HG03457 (cell line): ENCODE measurements around the gene SIVA1.

Experiments used
- ATAC-seq: cut with Tn5 transposase; IDR thresholded peaks from one replicate; pipeline ENCODE4 v1.9.1; 2021; ENCODE audit warnings: moderate number of reproducible peaks; ENCODE audit not compliant: unreplicated experiment

SIVA1 gene

DNA sequence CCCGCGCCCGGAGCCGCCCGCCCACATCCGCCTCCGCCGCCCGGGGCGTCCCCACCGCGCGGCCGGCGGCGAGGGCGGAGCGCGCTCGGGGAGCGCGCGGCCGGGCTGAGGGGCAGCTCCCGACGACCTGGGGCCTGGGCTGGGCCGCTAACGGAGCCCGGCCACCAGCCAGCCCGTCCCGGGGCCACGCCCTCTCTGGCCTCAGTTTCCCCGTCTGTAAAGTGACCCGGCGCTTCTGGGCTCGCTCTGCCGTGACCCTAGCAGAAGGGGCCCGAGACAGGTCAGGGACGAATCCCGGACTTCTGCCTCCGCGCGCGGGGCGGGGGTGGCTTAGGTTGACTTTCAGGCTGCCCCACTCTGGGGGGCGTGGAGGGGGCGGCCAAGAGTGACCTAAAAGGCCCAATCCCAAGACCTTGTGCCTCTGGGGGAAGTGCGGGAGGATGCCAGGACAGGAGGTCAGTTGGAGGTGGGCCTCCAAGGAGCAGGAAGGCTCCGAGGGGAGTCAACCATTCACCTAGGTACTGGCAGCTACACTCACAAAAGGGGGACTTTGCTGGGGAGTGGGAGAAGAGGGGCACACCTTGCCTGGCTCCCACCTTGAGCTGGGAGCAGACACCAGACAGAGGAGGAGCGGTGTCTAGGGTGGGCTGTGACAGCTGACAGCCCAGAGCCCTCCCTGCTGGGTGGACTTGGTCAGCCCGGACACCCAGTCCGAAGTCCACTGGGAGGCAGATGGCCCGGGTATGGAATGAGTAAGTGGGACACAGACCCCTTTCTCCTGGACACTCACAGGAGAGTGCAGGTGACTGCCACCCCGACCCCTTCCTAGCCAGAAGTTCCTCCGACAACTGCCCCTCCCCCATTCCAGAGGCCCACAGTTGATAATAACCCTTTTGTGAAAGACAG lies 43.1 kb downstream of the SIVA1 start:
- ATAC-seq: no peak

DNA sequence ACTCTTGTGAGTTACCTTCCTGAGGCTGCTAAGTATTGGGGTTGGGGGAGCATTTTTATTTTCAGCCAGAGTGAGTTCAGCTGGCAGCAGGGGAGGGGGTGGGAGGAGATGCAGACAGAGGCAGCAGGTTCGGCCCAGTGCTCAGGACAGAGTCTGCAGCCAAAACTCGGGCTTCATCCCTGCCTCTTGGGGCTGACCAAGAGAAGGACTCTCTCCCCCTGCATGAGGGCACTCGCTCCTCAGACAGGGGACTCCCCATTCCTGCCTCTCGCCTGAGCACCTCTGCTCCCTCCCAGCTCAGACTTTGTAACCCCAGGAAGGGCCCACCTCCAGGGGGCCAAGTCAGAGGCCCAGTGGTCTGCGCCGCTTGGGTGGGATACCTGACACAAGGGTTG lies 43.7 kb downstream of the SIVA1 start:
- no peak for ATAC-seq

DNA sequence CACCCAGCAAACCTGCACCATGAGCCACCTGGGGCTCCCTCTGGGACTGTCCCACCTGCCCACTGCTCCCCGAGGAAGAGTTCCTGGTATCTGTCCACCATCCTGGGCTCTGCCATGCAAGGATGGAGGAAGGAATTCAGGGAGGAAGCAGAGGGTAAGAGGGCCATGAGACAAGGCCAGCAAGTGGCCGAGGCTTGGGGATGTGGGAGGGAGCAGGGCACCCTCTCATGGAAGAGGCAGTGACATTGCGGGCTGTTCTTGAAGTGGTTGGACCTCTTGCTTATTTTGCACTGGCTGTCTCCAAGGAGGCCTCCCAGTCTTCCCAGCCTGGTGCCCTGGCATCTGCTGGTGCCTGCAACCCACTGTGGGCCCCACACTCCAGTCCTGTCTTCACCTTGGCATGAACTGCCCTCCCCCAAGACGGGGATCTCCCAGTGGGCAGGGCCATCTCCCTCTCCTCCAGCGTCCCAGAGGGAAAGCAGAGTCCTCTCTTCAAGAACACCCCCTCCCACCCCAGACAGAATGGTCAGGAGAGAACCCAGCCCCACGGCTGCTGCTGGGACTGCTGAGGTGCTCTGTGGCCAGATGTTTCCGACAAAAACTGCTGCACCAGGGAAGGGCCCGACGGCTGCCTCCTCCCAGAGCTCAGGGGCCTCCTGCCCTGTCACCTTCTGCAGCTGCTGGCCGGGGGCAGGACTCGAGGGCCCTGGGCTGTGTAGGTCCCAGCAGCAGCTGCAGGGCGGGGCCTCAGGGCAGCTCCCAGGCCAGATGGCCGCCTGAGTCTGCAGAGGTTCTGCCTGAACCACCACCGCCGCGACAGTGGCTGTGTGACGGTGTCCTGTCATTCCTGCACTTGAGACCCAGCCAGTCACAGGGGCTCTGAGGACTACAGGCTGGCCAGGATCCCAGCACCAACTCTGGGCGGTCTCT lies 44.4 kb downstream of the SIVA1 start:
- no peak for ATAC-seq

DNA sequence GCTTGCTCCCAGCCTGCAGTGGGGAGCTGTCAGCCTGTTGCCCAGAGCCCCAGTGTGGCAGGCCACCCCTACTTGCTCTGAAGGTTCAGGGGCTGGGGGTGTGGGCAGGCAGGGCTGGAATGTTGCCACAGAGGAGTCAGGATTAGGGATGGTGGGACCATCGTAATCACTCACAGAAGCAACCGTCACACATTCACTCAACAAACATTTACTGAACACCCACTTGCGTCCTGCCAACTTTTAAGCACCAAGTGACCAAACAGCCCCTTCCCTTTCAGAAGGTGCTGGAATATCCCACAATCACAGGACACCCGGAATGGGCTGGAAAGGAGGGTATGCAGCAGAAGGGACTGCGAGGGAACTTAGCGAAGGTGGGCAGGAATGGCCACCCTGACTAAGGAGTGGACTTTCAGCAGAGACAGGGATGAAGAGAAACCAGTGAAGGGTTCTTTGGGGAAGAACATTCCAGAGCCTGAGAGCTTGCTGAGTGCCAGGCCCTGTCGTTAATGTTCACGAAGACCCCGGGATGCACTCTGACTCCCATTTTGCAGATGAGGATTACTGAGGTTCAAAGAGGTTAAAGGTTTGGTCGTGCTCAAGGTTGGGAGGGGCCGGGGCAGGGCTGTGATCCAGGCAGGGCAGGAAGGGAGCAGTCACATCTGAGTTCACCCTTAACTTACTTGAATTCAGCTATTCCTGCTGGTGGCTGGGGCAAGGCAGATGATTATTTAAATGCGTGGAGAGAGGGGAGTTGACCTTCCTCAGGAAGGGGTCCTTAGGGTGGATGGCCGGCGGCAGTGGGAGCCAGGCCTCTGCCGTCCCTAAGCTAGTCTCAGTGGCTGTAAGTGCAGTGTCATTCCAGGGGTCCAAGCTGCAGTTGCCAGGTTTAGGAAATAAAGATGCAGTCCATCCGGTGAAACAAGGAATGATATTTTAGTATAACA lies 45.6 kb downstream of the SIVA1 start:
- ATAC-seq: no peak

DNA sequence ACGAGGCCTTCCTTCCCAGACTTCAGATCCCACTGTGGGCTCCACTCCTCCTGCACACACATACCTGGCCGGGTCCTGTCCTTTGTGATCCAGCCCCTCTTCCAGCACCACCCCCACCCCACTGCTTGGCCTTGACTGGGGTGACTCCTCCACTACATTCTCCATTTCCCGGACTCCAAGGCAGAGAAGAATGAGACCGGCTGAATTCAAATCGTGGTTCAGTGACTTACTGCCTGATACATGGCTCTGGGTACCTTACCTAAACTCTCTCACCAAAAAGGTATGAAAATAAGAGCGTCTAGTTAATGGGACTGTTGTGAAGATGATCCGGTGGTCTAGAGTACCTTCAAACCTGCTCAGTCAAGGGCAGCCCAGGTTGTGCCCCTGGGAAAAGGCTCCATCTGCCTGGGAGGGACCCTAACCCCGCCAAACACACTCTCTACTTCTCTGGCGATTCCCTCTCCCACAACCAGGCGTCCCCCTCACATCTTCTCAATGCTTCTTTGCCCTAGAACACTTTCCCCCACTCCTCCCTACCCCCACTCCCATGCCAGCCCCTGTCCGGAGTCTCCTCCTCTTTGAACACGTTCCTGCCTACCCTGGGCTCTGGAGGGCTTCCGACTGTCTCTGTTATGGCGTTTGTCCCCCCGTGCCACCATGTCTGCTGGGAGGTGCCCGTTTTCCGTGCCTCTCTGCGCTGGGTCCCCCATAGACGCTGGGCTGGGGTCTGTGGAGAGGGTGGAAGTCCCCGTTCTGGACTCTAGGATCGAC lies 46.5 kb downstream of the SIVA1 start:
- no peak for ATAC-seq

DNA sequence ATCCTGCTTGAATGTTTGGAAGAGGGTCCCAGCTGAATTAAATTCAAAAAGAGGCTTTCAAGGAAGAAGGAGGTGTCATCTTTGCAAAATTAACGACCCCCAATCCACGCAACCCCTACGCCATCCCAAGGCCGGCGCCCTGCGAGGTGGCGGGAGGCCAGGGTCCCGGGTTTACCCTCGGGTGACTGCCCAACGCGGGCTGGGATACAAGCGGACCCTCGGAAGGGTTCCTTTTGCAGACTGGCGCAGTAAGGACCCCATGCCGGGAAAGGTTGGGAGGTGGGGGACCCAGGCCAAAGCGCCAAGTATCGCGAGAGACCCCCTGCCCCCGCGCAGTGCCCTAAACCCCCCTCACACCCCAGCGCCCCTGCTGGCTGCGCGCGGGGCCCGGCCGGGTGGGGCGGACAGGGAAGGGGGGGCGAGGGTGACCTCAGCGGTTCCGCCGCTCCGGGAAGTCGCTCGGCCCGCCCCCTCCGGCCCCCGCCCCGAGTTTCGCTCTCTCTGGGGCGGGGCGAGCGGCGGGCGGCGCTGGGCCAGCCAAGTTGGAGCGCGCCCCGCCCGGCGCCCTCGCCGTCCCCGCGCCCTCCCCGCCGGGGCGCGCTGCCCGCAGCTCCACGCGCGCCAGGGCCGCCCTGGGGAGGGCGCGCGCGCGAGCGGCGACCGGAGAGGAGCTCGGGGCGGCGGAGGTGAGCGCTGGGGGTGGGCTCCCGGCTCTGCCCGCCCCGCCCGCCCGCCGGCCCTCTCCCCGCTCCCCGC lies 47.2 kb downstream of the SIVA1 start:
- no peak for ATAC-seq

DNA sequence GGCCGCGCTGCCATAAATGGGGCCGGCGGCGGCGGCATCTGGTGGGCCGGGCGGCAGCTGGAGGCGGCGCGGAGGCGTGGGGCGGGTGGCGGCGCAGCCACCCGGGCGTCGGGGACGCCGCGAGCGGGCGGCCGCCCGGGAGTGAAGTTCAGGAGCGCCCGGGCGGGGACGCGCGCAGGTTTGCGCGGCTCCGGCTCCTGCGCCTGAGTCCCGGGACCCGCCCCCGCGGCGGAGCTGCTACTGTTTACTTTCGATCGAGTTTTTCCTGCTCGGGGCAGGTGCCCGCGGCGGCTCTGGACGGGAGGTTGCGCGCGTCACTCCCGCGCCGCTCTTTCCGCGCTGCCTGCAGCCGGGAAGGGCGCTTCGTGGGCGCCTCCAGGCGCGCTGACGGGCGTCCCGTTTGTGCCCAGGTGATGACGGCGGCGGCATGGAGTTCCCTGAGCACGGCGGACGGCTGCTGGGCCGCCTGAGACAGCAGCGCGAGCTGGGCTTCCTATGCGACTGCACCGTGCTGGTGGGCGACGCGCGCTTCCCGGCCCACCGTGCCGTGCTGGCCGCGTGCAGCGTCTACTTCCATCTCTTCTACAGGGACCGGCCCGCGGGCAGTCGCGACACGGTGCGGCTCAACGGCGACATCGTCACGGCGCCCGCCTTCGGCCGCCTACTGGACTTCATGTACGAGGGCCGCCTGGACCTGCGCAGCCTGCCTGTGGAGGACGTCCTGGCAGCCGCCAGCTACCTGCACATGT lies 48.0 kb downstream of the SIVA1 start, which contains the start of gene ZBTB42:
TSS of gene ZBTB42 (plus strand) at position 331 of the 749 bp plus-strand sequence. CDS start at position 428, 97 bp downstream.
- no peak for ATAC-seq

DNA sequence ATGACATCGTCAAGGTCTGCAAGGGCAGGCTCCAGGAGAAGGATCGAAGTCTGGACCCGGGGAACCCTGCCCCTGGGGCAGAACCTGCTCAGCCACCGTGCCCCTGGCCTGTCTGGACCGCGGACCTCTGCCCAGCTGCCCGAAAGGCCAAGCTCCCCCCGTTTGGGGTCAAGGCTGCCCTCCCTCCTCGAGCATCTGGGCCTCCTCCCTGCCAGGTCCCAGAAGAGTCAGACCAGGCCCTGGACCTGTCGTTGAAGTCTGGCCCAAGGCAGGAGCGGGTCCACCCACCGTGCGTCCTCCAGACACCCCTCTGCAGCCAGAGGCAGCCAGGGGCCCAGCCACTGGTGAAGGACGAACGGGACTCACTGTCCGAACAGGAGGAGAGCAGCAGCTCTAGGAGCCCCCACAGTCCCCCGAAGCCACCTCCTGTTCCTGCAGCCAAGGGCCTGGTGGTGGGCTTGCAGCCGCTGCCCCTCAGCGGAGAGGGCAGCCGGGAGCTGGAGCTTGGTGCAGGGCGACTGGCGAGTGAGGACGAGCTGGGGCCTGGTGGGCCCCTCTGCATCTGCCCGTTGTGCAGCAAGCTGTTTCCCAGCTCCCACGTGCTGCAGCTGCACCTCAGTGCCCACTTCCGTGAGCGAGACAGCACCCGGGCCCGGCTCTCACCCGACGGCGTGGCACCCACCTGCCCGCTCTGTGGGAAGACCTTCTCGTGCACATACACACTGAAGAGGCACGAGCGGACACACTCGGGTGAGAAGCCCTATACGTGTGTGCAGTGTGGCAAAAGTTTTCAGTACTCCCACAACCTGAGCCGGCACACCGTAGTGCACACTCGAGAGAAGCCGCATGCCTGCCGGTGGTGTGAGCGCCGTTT lies 48.8 kb downstream of the SIVA1 start:
- ATAC-seq: no peak

DNA sequence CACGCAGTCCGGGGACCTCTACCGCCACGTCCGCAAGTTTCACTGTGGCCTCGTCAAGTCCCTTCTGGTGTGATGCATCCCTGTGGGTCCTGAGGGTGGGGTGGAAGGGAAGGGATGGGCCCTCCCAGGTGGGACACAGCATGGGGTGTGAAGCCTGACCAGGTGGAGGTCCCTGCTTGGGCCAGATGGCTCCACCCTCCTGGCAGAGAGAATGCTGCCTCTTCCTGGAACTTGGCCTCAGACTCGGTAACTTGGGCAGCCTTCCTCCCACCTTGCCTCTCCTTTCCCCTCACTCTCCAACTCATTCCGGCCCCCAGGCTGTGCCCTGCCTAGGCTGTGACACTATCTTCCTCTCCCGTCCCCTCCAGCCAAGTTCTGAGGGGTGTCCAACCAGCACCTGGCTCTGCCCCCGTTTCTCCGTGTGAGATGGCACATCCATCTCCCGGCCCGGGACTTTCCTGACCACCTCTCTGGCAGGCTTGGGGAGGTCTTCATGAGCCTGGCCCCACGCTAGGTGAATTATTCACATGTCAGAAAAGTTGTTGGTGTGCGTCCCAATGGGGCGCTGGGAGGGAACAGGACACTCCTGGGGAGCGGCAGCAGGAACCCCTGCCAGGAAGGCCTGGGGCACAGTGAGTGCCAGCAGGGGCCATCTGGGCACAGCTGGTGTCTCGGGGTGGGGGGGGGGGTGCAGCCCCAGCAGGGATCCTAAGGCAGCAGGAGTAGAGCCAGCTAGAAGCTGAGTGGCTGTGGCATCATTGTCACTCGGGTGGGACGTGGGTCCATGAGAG lies 49.6 kb downstream of the SIVA1 start:
- no peak for ATAC-seq

DNA sequence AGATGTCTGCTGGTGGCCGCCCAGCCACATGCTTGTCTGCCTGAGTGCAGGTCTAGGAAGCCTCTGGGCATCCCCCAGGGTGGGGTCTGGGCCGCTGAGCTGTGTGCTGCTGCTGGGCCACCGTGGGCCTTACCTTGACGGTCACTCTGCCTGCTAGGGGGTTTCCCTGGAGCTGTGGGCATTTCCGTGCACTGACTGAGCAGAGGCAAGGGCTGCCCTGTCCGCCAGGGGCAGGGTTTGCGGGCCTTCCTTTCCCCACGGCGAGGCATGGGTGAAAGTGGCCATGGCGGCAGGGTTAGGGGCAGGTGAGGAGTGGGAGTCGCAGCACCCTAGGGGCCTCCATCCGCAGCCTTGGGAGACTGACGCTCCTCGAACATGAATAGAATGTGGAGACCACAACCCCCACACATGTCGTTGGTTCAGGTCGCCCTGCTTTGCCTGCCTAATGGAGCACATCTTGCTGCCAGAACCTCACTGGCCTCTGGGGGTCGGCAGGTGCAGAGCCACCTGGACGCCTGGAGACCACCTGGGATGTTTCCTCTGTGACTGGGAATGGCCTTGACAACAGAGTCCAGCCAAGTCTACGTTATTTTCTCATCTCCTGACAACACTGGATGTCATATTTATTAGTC lies 50.4 kb downstream of the SIVA1 start:
- ATAC-seq: no peak

DNA sequence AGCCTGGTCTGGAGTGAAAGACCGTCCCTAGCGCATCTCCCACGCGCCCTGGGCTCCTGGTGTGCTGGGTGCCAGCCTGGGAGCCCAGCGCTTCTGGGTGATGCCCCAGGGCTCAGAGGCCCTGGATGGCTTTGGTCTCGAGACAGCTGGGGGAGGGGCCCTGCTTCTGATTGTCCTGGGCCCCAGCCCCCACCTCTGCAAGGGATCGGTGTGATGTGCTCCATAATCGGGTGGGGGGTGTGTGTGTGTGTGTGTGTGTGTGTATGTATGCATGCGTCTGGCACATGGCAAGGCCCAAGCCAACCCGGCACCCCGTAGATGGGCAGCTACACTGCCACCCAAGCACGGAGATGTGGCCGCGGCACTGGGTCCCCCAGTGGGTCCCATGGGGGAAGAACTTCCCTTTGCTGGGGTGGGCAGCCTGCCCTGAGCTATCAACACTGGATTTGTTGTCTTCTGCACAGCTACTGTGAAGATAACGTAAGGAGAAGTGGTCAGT lies 51.0 kb downstream of the SIVA1 start:
- ATAC-seq: no peak

DNA sequence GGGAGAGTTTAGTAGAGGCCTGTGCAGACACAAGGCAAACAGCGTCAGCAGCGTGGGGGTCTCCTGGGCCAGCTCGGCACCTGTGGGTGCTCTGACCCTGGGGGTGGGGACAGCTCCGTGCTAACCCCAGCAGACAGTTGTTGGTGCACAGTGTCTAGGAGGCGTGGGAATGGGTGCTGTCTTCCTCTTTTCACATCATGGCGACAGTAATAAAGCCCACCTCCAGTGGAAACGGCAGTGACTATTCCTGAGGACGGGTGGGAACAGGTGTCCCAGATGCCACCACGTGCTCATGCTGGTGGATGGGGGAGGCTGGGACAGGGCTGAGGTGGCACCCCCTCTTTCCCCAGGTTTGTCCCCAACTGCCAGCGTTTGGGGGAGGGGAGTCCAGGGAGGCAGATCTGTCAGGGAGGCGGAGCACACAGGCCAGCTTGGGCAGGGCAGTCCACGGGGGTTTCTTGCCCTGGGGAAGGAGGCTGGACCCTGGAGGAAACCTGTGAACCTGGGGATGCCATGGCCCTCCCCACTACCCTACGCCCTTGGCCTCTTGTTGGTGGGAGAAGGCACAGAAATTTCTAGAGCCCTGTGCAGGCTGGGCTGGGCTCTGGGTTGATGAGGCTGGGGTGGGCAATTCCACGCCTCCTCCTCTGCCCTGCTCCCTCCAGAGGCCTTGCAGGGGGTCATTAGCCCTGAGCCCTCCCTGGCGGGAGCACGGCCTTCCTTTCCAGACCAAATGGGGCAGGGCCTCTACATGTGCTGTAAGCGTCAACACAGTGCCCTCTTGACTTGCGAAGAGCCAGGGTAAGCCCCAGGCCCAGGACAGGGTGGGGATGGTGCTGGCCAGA lies 51.8 kb downstream of the SIVA1 start:
- no peak for ATAC-seq

DNA sequence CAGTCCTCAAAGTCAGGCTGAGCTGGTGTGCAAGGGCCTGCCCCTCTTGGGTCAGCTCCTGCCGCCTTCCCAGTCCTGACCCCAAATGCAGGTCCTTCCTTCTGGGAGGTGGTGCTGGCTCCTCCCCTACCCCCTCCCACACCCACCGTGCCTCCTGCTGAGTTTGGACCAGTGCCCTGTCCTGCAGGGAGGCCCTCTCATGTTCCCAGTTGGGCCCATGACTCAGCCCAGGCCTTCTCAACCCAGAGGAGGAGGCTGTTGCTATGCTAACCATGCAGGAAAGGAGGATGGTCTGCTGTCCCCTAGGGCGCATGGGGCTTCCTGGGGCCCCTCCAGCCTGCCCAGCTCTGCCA lies 52.4 kb downstream of the SIVA1 start:
- no peak for ATAC-seq

DNA sequence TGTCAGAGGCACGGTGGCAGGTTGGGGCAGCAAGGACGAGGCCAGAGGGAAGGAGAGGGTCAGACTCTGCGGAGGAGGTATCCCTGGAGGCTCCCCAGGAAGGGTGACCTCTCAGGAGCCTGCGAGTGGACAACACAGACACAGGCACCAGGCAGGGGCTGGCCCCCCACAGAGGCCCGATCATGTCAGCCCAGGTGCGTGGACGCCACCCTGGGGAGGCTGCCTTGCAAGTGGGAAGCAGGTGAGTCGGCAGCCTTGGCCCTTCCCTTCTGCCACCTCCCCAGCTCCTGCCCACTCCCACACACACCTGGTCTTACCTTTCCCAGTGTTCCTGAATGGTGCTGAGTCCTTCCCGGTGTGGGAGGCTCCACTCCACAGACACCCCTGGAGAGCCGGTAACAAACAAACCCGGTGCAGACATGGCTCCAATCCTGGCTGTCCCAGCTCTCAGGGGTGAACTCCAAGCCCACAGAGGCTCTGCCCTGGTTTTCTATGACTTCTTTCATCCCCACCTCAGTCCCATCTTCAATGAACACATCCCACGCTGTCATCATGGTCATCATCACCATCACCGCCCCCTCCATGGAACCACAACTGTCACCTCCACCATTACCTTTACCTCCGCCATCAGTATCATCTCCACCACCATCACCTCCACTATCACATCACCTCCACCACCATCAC lies 53.1 kb downstream of the SIVA1 start:
- no peak for ATAC-seq
